ENCODE results near the gene CSNK1G1.
"Not testable (repeated sequence)": the region's sequence is repeated elsewhere in the genome, so short reads cannot be mapped to it uniquely, and the experiment has no call there.

CSNK1G1 gene

GRCh38 chr15:64355944-64356709 is at the start of gene CSNK1G1:
TSS of gene CSNK1G1 (minus strand) at chr15:64356173. CDS start at chr15:64300499, 55,674 bp downstream.
- DNase-seq (ENCODE audit: low read depth, low spot score) = peak; percentile 99

DNA sequence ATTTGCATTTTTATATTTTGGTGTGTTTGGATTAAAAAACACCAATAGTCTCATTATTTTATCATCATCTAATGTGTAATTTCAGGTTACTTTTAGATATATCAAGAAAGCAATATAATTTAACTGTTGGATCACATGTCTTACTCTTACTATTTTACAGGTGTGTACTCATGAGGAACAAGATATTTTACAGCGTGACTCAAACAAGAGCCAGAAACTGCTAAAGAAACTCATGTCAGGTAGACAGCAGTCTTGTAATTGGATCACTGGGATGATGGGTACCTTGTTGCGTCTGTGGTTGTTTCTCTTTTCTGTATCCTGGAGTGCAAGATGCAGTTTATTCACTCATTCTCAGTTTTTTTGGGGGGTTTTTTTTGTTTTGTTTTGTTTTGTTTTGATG is 44.6 kb upstream of the CSNK1G1 start:
- no peak for DNase-seq (ENCODE audit: low read depth, low spot score)

DNA sequence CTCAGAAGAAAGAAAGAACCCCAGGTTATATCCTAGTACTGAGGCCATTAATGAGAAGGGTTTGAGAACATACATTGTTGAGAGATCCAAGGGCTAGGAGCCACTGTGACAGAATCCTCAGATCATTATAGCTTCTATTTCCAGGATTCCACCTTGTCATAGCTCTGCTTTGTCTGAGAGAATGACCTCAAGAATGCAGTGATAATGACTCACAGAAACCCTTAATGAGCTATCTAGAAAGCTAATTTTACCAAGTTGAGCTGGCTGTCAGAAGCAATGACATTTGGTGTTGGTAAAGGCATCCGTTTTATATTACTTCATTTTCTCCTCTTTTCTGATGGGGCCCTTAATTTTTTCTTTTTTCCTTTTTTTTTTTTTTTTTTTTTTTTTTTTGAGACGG is 42.6 kb upstream of the CSNK1G1 start:
- peak; percentile 38 for DNase-seq (ENCODE audit: low read depth, low spot score)

- no peak for DNase-seq (ENCODE audit: low read depth, low spot score)
These were observed 40.8 kb upstream of the CSNK1G1 start for GRCh38 chr15:64396789-64397188.

- not testable (repeated sequence) for DNase-seq (ENCODE audit: low read depth, low spot score)
These were observed 36.5 kb upstream of the CSNK1G1 start for GRCh38 chr15:64392471-64392870.

DNA sequence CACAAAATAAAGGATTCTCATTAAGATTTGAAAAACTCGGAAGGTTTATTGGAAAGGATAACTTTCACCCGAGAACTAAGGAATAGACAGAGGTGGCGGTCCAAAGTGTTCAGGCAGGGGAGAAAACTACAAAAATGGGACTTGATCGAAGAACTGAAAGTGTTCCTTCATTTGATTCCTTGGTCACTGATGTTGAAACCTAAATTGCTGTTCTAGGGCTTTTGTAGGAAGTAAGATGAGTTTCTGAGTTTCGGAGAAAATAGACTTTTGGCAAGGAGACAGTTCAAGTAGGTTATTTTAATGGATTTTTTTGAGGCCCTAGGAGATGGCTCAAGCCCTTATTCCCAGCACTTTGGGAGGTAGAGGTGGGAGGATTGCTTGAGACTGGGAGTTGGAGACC is 33.1 kb upstream of the CSNK1G1 start:
- no peak for DNase-seq (ENCODE audit: low read depth, low spot score)

GRCh38 chr15:64387562-64388168 is 31.7 kb upstream of the CSNK1G1 start, which contains the start of gene TRIP4:
TSS of gene TRIP4 (plus strand) at chr15:64387836. CDS start at chr15:64387864, 28 bp downstream.
- DNase-seq (ENCODE audit: low read depth, low spot score) = peak; percentile 98

- DNase-seq (ENCODE audit: low read depth, low spot score) = no peak
These were observed 30.3 kb upstream of the CSNK1G1 start for GRCh38 chr15:64386291-64386690.

GRCh38 chr15:64383760-64384159 is 27.8 kb upstream of the CSNK1G1 start:
- no peak for DNase-seq (ENCODE audit: low read depth, low spot score)

DNA sequence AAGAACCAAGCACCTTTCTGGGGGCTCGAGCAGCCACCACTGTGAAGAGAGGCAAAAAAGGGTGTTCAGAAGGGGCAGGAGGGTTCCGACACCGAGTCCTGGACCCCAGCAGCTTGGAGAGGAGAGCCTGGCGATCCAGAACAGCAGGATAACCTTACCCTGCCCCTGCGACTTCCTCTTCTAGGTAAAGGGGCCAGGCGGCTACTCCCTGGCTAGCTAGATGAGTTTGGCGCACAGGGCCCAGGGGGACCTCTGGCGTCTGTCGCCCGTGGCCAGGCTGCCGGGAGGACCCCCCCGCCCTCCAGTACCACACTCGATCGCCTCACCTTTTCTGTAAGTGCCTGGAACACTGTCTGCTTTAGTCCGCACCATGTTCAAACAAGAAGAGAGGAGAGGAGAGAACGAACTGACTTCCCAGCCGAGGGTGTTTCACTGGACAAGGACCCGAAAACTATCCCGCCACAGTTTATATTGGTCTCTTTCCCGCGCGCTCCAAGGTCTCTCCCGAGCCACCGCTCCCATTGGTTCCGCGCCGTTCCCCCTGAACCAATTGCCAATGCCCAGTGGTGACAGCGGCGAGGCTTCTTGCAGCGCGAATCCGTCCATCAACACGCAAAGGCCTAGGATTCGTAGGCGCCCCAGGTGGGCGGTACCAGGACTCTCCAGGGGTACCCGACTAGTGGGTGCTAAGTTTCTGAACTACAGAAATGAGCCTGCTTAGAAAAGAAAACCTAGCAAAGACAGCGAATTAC is 25.2 kb upstream of the CSNK1G1 start, which contains the start of gene PCLAF:
TSS of gene PCLAF (minus strand) at position 442 of the 752 bp plus-strand sequence. CDS start at position 372, 70 bp downstream.
- DNase-seq (ENCODE audit: low read depth, low spot score) = peak; percentile 98

- DNase-seq (ENCODE audit: low read depth, low spot score) = not testable (repeated sequence)
These were observed 24.3 kb upstream of the CSNK1G1 start for GRCh38 chr15:64380130-64380870.

DNA sequence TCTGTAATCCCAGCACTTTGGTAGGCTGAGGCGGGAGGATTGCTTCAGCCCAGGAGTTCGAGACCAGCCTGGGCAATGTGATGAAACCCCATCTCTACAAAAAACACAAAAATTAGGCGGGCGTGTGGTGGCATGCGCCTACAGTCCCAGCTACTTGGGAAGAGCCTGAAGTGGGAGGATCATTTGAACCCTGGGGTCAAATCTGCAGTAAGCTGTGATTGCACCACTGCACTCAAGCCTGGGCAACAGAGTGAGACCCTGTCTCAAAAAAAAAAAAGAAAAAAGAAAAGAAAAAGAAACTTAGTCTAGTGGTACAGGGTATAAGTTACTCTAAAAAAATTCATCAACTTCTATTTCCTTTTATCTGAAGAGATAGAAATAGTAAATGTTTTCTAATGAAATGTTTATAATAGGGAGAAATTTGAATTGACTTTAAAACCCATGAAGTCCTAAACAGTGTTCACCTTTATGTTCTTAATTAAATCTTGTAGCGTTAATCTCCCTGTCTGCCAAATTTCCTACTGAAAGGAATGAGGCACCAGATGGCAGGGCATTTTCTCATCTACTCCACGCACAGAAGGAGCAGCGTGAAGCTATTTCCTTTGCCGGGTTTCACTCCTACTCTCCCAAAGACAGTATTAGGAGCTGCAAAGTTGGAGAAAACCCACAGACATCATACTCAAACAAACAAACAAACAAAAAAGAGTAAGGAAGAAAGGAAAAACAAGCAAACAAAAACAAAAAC is 23.4 kb upstream of the CSNK1G1 start:
- no peak for DNase-seq (ENCODE audit: low read depth, low spot score)

- DNase-seq (ENCODE audit: low read depth, low spot score) = no peak
These were observed 17.4 kb upstream of the CSNK1G1 start for GRCh38 chr15:64373360-64373759.

DNA sequence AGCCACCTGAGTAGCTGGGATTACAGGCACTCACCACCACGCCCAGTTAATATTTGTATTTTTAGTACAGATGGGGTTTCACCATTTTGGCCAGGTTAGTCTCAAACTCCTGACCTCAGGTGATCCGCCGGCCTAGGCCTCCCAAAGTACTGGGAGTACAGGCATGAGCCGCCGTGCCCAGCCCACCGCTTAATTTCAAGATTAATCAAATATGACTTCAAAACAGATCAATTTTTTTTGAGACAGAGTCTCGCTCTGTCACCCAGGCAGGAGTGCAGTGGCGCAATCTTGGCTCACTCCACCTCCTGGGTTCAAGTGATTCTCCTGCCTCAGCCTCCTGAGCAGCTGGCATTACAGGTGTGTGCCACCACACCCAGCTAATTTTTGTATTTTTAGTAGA is 15.4 kb upstream of the CSNK1G1 start:
- DNase-seq (ENCODE audit: low read depth, low spot score) = not testable (repeated sequence)

- no peak for DNase-seq (ENCODE audit: low read depth, low spot score)
These were observed 13.2 kb upstream of the CSNK1G1 start for GRCh38 chr15:64369078-64369607.

- no peak for DNase-seq (ENCODE audit: low read depth, low spot score)
These were observed 5.3 kb upstream of the CSNK1G1 start for GRCh38 chr15:64361259-64361658.

DNA sequence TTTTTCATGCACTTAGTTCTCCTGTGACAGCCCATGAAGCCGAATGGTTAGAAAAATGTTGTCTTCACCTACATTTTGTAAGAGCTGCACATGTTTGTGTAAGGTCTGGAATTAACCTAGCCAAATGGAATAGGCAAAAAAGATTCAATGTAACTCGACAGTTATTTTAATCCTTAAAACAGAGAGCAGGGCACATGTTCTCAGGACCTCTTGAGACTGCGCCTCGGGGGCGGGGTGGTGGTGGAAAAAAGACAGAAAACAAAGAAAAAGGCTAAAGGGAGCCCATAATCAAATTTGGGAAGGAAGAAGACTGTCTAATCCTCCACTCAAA is 702 bp upstream of the CSNK1G1 start:
- no peak for DNase-seq (ENCODE audit: low read depth, low spot score)

- DNase-seq (ENCODE audit: low read depth, low spot score) = peak; percentile 43
These were observed 527 bp downstream of the CSNK1G1 start for GRCh38 chr15:64355348-64355943.

DNA sequence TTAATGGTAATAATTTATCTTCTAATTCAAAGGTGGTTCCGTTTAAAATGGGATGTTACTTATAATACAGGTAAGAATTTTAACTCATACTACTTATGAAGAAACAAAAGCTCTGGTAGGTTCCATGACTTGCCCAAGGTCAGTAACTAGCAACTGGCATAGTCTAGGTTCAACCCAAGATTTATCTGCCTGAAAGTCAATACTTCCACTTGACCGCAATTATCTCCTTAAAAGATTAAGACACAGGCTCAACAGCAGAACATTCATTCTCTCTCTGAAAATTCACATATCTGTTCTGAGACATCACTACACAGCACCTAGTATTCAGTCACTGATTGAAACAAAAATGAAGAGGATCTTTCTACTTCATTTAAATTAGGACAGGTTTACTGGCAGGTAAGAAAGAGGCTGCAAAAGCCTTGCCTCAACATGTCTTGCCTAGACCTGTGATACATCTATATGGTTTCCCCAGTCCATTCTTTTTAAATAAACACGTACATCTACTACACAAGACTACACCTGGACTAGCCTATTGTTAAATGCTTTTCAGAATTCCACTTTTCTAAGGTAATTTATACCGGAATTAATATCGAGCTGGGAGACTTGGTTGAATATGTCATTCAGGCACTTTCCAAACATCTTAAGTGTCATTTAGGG is 1.2 kb downstream of the CSNK1G1 start:
- DNase-seq (ENCODE audit: low read depth, low spot score) = no peak

DNA sequence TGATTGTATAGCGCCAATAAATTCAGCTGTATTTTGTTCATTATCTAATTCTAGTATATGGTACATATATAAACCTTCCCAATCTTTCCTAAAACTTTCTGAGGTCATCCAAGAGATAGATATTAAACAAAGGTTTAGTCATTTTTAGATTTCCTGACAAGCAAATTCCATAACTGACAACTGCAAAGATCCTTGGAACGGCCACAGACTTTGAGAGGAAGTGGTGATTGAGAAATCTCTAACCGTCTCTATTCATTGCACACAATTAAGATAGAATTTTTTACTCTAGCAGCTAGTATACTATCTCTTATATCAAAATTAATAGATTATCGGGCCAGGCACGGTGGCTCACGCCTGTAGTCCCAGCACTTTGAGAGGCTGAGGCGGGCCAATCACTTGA is 4.7 kb downstream of the CSNK1G1 start:
- no peak for DNase-seq (ENCODE audit: low read depth, low spot score)
